ENCODE results near the gene ANKHD1. TPM values are rescaled to one million over a fixed set of nuclear protein-coding genes. Genes with fewer than 3 reads are reported as not detected.

ANKHD1 gene
- polyA plus RNA-seq, 3 donors: 112 to 139 (median 120) TPM

GRCh38 chr5:140366589-140367255 is 34.9 kb upstream of the ANKHD1 start:
- no peak for DNase-seq (ENCODE audit: extremely low read depth in 1 of 11, low read depth in 9 of 11, low spot score in 4 of 11)

- DNase-seq (ENCODE audit: extremely low read depth in 1 of 11, low read depth in 9 of 11, low spot score in 4 of 11): no peak
Measured at GRCh38 chr5:140367256-140368013, 34.2 kb upstream of the ANKHD1 start.

DNA sequence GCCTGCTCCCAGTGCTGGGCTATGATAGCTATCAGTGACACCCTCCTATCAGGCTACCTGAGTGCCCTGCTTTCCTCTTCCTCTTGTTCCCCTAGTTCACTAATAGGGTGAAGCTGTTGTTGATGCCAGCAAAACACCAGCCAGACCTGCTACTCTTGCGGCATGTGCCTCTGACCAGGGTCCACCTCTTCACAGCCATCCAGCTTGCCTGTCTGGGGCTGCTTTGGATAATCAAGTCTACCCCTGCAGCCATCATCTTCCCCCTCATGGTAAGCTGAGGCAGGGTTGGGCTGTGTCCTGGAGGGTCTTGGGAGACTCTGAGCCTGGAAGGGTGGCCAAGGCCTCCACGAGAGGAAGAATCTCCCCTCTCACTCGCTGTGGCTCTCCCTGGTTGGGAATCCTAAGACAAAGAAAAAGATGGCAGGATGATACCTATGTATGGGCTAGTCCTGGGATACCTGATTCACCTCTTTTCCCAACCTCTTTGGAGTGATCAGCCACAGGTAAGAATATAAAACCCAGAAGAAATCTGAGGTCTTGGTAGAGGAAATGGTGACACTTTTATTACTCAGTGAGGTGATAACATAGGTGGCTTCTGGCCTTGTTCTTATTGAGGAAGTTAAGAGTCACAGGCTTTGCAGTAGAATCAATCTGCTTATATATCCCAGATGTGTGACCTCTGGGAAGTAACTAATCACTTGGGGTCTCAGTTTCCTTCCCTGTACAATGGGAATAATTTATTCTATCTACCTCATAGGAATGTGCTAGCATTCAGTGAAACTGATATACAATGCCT is 30.1 kb upstream of the ANKHD1 start:
- DNase-seq (ENCODE audit: extremely low read depth in 1 of 11, low read depth in 9 of 11, low spot score in 4 of 11): no peak

DNA sequence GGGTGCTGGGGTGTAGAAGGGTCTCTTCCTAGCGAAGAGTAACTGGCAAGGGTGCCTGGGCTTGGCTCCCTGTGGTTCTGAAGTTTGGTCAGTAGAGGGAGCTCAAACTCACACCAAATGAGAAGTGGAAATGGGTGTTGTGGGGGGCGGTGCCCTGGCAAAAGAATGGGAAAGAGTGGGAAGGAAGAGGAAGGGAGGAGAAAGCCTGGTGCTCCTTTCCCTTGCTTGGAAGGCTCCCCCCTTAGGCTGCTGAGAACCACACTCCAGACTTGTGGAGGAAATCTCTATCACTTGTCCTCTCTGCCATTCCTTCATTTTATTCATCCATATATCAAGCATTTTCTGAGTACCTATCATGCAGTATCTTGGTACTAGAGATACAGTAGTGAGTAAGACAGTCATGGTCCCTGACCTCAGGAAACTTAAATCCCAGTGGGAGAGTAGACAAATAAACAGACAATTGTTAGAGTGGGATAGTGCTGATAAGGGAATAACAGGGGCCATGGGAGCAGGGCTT is 28.6 kb upstream of the ANKHD1 start:
- peak; percentile 31 to 69 (median 51) for DNase-seq (ENCODE audit: extremely low read depth in 1 of 11, low read depth in 9 of 11, low spot score in 4 of 11)

DNA sequence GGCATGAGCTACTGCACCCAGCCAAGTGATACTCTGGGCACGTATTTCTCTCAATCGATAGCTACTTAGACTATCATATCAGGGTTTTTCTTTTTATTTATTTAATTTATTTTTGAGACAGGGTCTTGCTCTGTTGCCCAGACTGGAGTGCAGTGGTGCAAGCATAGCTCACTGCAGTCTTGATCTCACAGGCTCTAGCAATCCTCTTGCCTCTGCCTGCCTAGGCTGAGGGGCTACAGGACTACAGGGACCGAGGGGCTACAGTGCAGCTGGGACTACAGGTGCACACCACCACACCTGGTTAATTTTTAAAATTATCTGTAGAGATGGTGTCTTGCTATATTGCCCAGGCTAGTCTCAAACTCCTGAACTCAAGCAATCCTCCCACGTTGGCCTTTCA is 20.3 kb upstream of the ANKHD1 start:
- DNase-seq (ENCODE audit: extremely low read depth in 1 of 11, low read depth in 9 of 11, low spot score in 4 of 11): no peak

DNA sequence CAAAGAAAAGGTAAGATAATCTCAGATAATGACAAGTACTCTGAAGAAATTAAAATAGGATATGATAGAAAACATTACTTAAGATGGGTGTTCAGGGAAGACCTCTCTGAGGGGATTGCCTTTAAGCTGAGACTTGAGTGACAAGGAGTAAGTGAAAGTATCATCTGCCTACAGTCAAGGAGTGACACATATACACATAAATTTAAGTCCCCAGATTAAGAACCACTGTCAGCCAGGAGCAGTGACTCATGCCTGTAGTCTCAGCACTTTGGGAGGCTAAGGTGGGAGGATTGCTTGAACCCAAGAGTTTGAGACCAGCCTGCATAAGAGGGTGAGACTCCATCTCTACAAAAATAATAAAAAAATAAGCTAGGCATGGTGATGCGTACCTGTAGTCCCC is 19.7 kb upstream of the ANKHD1 start:
- no peak for DNase-seq (ENCODE audit: extremely low read depth in 1 of 11, low read depth in 9 of 11, low spot score in 4 of 11)

- no peak for DNase-seq (ENCODE audit: extremely low read depth in 1 of 11, low read depth in 9 of 11, low spot score in 4 of 11)
Measured at GRCh38 chr5:140382866-140383265, 18.8 kb upstream of the ANKHD1 start.

- no peak for DNase-seq (ENCODE audit: extremely low read depth in 1 of 11, low read depth in 9 of 11, low spot score in 4 of 11)
Measured at GRCh38 chr5:140383300-140383699, 18.3 kb upstream of the ANKHD1 start.

- no peak for DNase-seq (ENCODE audit: extremely low read depth in 1 of 11, low read depth in 9 of 11, low spot score in 4 of 11)
Measured at GRCh38 chr5:140388052-140388451, 13.6 kb upstream of the ANKHD1 start.

- DNase-seq (ENCODE audit: extremely low read depth in 1 of 11, low read depth in 9 of 11, low spot score in 4 of 11): no peak
Measured at GRCh38 chr5:140391312-140391711, 10.3 kb upstream of the ANKHD1 start.

GRCh38 chr5:140391732-140392131 is 9.9 kb upstream of the ANKHD1 start:
- DNase-seq (ENCODE audit: extremely low read depth in 1 of 11, low read depth in 9 of 11, low spot score in 4 of 11): no peak

DNA sequence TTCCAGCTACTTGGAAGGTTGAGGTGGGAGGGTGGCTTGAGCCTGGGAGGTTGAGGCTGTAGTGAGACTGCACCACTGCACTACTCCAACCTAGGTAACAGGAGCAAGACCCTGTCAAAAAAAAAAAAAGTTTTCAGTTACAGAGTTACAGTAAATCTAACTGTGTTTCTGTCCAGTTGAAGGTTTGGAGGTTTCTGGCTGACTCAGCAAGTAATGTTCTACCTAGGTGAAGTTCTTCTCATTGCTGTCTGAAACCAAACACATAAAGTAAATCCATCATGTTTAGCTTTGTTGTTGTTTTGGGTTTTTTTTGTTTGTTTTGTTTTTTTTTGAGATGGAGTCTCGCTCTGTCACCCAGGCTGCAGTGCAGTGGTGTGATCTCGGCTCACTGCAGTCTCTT is 7.9 kb upstream of the ANKHD1 start:
- DNase-seq (ENCODE audit: extremely low read depth in 1 of 11, low read depth in 9 of 11, low spot score in 4 of 11): no peak

DNA sequence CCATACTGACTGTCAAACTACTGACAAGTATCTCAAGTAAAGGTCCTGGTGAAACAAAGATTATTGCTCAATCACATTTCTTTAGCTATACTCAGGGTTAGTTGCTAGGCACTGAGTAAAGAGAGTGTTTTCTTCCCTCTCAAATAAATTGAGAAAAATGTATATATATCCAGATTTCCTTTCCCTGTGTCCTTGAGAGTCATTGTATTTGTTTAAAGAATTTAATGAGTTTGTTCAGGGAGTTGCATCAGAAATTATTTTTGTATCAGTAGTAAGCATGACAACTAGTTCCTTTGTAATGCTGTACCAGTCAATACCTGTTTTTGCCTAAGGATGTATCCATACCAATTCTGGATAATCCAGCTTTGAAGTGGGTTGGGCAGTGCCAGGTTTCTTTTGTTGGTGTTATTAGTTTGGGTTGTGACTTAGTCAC is 3.2 kb upstream of the ANKHD1 start:
- DNase-seq (ENCODE audit: extremely low read depth in 1 of 11, low read depth in 9 of 11, low spot score in 4 of 11): no peak

- DNase-seq (ENCODE audit: extremely low read depth in 1 of 11, low read depth in 9 of 11, low spot score in 4 of 11): peak in 1 of 11 donors; percentile 4
Measured at GRCh38 chr5:140399979-140400729, 1.5 kb upstream of the ANKHD1 start.

DNA sequence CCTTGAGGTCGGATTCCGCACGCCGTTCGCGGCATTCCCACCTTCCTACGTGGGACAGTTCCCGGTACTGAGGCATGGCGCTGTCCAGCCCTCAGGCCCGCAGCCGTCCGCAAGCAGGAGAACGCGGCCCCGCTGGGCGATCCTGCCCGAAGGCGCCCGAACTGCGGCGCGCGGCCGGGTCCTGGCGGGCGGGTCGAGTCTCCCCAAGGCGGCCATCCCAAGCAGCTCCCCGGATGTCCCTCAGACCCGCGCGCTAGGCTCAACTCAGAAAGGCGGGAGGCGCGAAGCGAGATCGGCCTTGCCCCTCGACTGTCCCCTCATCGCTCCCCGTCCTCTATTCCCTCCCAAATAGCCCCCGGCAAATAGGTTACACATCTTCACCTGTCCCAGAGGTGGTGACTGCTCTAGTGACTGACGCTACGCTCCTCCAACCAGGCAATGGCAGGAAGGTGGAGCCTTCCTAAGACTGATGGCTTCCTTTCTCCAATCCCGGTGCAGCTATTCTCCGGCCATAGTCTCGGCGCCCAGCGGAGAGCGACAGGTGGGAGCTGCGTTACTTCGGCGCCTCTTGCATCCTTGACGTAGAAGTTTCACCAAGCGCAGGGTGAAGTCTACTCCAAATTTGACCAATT is 787 bp upstream of the ANKHD1 start:
- peak; percentile 89 to 97 (median 95) for DNase-seq (ENCODE audit: extremely low read depth in 1 of 11, low read depth in 9 of 11, low spot score in 4 of 11)

GRCh38 chr5:140402258-140403074 is 833 bp downstream of the ANKHD1 start:
- peak in 10 of 11 donors; percentile 20 to 59 (median 44) for DNase-seq (ENCODE audit: extremely low read depth in 1 of 11, low read depth in 9 of 11, low spot score in 4 of 11)

GRCh38 chr5:140403613-140404012 is 2.0 kb downstream of the ANKHD1 start:
- no peak for DNase-seq (ENCODE audit: extremely low read depth in 1 of 11, low read depth in 9 of 11, low spot score in 4 of 11)

GRCh38 chr5:140408750-140409241 is 7.2 kb downstream of the ANKHD1 start:
- DNase-seq (ENCODE audit: extremely low read depth in 1 of 11, low read depth in 9 of 11, low spot score in 4 of 11): no peak
